HG03175 (cell line): ENCODE data around the gene VEGFC.
A peak's percentile ranks its signal among the peaks of the same experiment; 100 is the strongest.

Experiments
- ATAC-seq: cut with Tn5 transposase; IDR thresholded peaks from one replicate; pipeline ENCODE4 v1.9.1; 2021; ENCODE audit warnings: mild to moderate bottlenecking, moderate library complexity; ENCODE audit not compliant: unreplicated experiment

Gene VEGFC

DNA sequence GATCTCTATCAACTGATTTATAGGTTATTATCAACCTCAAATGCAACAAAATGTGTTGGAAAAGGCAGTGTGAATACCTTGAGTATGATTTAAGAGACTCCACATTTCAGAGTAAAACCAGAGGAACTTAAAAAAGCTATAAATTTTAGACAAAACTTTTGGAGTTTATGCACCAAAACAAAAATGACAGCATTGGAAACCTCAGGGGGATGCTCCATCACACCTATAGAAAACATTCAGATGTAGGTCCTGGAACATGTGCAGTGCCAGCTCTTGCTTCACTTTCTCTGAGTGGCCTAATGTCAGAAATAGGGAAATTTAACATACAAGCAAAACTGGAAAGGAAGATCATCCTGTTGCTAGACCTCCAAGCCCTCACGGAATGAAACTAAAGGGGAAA lies 5.8 kb upstream of the VEGFC start:
- no peak for ATAC-seq

DNA sequence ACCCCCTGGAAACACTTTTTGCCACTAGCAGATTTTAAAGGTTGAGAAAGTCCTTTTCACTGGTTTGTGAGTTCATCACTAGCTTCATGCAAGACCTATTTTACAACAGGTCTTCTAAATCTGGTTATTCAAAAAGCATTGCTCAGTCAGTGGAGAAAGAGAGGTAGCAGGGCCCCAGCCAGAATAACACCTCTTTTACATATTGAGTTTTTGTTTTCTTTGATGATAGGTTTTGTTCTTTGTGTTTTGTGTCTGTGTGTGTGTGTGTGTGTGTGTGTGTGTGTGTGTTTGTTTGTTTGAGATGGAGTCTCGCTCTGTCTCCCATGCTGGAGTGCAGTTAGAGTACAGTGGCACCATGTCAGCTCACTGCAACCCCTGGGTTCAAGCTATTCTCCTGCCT lies 2.7 kb upstream of the VEGFC start:
- ATAC-seq = no peak

DNA sequence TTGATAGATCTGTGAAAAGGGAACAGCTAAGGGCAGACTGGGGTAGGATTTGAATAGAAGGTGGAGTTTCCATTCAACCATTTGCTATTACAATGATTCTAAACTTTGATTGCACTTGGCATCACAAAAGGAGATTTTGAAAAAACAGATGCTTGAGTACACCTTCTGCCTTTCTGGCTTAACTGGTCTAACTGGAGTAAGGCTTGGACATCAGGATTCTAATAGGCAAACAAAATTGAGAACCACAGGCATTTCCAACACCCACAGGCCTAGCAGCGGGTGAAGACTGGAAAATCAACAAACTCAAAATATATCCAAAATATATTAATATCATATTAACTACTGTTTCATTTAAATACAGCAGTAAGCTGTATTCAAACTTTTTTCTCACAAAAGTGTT lies 1.9 kb upstream of the VEGFC start:
- ATAC-seq = no peak

DNA sequence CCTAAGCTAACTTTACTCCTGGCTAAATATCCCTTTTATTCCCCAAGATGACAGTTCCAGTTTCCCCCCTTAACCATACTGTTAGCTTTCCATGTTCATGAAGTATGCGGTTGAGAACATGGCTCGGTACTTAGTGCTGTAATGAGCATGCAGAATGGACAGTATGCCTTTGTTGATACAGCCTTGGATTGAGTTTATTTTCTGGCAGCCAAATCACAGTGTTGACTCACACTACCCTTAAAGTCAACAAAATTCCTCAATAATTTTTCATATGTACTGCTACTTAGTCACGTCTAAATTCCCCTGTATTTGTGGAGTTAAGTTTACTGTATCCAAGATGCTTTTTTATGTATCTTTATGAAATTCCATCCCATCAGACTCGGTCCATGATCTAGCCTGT lies 1.4 kb upstream of the VEGFC start:
- no peak for ATAC-seq

DNA sequence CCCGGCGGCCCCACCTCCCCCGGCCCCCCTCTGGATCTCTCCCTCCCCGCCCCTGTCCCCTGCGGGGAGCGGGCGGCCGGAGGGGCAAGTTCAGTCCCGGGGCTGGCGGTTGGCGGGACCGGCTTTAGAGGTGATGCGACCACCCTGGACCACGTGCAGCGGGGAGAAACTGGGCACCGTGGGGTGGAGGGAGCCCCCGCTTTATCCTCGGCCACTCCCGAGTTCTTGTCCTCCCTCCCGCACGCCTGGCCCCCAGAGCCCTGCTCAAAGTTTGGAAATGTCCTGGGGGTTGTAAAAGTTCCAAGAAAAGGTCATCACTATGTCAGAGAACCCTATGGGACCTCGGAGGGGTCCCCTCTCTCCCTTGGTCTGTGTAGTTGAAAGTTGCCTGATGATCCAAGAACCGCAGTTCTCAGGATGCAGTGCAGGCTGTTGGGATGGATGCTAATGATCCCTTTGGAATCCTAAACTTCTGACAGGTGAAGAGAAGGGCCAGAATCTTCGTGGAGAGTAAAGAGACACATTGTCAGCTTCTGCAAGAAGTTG lies 411 bp upstream of the VEGFC start:
- ATAC-seq = no peak

DNA sequence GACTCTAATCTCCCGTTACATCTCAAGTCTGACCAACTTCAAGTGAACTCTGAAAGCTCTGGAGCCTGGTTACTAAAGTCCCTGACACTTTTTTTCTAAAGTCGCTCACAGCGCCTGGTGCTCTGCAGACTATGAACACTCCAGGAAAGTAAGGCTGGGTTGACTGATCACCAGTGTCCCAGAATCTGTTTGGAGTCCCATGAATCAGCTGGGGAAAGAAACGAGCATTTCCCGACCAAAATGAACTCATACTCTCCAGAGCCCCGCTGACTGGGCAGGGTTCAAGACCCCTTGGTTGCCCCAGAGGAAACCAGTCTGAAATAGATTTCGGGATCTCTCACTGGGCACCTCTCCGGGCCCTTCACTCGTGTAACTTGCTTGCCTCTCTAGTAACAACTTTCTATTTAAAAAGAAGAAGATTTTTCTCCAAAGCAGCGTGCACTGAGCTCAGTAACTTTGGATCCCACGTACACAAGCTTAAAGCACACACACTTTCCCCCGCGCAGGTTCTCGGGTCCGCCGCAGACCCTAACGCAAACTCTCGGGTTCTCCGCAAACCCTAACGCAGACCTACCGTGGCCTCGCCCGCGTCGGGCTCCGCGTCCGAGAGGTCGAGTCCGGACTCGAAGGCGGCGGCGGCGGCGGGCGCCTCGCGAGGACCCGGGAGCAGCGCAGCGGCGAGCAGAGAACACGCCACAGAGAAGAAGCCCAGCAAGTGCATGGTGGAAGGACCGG lies 964 bp downstream of the VEGFC start:
- ATAC-seq = peak; percentile 11

DNA sequence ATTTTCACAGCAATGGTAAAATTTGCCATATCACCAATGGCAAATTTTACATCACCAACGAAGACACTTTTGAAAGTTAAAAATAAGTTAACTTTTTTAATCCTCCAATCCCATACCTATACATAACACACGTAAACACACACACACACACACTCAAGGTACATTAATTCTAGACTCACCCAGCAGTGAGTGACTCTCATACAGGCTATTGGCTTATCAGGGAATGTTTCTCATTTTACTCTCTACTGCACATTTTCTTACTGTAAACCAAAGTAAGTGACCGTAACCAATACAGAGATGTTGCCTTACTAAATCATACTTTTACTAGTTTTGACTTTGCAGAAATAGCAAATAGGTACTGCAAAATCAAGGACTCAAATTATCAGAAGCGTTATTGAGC lies 2.3 kb downstream of the VEGFC start:
- ATAC-seq = no peak

DNA sequence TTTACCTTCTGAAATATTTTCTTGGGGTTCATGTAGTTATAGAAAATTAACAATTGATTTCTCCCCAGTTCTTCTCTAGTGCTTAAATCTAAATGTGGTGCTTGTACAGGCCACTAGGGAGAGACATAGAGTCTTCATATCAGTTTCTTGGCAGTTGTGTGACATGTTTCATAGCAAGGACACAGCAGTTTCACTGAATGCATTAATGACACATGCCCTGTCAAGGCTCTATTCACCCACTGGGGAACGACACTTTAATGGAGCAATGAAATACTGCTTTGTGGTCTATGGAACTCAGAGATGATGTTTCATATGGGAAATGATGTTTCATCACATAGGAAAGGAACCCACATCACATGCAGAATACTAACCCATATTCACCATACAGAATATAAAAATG lies 2.8 kb downstream of the VEGFC start:
- peak; percentile 68 for ATAC-seq

DNA sequence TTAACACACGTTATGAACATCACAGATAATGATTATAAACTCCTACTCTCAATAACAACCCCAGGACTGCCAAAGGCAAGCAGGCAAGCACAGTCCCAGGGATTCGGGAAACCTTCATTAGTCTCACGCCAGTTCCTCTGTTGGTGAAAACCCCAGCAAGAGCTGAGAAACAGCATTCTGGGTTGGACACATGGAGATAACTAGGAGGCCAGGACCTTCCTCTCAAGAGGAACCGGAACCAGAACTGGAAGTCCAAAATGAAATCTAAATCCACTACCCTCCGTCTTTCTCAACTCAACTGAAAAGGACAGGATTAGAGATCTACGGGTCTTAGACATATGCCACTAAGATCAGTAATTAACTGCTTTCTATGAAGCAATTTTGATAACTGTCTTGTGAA lies 3.8 kb downstream of the VEGFC start:
- ATAC-seq = no peak

DNA sequence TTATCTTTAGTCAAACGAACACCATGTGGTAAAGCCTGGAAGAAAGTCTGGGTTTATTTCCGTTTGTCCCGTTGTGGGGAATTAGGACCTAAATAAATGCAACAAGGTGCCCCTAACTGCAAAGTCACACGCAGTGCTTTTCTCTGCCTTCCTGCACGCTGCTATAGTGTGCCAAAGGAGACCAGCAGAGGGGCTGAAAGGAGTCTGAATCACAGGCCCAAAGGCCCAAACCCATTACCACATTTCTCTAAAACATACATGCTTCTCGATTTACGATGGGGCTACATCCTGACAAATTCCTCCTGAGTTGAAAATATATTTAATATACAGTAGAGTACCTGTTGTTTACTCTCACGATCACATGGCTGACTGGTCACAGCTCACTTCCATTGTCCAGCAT lies 4.5 kb downstream of the VEGFC start:
- ATAC-seq = no peak

DNA sequence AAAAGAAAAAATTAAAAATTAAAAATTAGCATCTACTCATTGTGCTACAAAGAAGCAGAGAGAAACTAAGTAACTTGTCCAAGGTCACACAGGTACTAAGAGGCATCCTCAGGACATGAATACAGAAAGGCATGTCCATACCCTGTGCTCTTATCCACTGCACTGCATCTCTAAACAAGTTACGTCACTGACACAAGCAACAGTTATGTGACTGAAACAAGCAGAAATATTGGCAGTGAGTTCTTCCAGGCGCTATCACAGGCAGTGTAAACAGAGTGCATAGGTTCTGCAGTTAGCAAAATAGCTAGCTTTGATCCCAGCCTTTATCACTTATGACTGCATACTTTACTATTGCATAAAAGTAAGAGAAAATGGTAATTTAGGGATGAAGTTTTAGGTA lies 7.9 kb downstream of the VEGFC start:
- ATAC-seq = no peak

DNA sequence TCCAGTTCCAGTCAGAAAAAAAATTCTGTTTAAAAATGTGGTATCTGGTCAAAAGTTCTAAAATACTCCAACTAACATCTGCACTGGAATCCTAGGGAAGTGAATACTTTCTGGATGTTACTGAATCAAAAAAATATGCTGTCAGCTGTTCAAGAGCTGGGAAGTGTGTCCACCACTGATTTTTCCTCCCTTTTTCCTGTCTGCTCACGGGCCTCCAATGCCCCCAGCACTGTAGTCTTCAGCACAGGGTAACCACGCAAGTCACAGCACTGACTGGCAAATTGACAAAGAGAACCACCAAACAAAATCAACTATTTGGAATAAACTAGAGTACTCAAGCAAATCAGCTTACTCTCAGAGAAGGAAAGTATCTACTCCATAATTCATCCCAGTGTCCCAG lies 9.9 kb downstream of the VEGFC start:
- ATAC-seq = no peak

DNA sequence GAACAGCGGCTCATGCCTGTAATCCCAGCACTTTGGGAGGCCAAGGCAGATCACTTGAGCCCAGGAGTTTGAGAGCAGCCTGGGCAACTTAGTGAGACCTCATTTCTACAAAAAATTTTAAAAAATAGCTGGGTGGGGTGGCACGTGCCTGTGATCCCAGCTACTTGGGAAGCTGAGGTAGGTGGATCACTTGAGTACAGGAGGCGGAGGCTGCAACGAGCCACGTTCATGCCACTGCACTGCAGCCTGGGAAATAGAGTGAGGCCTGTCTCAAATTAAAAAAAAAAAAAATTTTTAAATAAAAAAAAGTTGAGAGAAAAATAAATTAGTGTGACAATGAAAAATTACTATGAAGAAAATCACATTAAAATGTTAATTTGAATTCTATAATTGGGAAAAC lies 10.5 kb downstream of the VEGFC start:
- ATAC-seq = no peak

DNA sequence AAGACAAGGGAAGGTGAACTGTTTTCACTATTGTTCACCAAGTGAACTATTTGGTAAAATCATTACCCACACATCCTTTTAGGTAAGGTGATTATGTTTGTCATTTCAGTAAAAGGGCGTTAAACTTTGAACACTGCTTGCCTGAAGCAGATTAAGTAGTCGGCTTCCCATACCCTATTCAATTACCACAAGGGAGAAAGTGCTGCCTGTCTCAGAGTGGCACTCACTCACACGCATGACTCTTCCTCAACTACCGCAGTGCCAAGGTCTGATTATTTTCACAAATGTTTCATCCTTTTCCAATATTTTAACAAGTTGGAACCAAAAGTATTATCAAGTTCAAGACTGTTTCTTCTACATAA lies 11.0 kb downstream of the VEGFC start:
- ATAC-seq = no peak

DNA sequence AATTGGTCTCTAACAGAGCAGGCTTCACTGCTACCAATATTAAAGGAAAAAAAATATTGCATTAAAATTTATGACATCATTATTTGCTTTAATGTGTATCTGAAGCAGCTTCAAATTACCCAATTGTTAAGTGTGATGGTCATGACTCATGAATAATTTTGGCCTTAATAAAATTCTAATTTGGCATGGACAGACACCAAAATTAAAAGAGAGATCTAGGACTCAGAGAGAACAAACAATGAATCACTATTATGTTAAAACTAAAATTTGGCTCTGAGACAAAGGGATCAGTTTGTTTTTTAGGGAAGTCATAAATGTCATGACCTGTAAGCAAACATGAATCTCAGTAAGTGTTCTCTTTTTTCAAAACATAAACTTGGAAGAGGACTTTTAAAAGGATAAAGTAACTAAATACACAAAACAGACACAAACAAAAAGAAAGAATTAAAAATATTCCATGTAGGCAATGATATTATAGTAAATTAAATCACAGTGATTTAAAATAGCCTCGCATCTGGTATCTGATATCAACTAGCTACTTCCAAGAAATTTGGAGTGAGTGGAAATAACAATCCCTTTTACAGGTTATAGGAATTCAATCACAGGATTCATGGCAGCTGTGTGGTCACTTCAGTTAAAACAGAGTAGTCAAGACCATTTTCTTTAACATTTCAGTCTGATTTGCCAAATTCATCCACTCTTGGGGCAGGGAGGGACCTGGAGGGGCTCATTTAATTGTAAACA lies 11.6 kb downstream of the VEGFC start:
- no peak for ATAC-seq

DNA sequence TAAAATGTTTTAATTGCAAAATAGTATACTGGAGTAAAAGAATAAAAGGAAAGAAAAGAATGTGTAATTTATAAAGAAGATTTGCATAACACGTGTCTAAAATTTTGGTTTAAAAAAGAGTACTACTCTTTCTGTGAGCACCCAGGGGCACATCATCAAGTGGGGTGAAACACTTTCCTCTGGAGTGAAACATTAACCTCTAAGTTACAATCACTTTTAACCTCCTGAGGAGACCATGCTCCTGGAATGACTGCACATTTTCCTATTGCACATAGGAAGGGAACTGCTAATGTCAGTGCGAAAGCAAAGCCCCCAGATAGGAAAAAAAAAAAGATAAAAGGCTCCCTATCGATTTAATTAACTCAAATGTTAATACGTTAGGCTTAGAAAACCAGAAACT lies 13.3 kb downstream of the VEGFC start:
- ATAC-seq = no peak

DNA sequence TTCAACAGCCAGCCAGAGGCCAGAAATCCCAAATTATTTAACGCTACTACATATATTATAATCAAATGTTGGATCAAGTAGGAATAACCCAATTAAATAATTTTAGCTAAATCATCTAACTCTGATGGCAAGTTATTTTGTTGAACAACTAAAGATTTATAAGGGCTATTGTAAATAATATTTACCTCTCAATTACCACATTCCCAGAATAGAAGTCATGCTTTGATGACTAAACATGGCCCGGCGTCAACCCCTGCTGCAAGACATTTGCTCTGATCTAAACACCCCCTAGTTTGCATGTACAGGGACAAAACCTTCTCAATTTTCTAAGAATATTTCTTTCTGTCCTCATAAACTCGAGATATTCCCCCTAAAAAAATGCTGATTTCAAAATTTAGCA lies 14.2 kb downstream of the VEGFC start:
- no peak for ATAC-seq

DNA sequence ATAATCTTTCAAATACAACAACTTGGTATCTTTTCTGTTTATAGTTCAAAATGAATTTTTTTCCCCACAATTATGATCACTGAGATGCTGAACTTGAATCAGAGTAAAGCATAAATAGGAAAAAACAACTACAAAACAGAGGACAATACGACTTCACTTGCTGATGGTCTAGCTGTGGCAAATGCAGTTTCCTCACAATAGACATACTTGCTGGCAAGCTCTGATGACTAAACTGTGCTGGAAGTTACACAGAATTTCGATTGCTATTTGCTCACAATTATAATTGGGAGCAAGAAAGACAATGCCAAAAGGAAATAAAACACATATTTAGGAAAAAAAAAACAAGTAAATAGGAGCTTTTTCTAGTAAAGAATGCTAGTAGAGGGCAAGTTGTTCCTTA lies 14.7 kb downstream of the VEGFC start:
- no peak for ATAC-seq

DNA sequence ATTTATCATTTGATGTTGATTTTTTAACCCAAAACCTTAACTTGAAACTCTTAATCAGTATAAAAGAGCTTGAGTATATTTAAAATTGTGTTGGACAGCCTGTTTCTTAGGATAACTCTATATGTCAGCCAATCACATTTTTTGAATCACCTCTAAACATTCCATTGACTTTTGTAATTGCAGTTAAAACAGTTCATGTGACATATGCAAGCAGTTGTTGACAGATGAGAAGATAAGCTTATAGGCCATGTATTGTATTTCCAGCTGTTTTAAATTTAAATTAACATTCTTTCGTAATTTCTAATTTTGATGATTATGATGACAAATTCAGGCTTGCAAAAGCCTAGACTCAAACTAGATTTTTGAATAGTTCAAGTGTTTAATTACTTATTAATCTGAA lies 17.4 kb downstream of the VEGFC start:
- ATAC-seq = no peak

DNA sequence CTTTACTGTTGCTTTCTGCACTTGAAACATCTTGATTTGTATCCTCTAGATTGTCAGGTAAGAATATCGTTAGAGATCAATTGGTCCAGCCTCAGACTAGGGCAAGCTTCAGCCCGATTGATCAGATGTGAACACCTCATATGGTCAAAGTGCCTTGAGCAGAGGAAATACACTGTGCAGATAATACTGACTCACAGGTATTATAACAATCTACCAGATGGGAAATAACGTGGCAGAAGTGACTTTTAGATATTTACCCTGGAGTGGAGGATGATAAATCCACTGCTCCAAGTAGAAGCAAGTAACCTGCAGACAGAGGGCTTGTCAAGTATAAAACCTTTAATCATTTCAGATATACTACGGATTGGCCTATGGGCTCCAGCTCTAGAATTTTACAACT lies 17.9 kb downstream of the VEGFC start:
- no peak for ATAC-seq

DNA sequence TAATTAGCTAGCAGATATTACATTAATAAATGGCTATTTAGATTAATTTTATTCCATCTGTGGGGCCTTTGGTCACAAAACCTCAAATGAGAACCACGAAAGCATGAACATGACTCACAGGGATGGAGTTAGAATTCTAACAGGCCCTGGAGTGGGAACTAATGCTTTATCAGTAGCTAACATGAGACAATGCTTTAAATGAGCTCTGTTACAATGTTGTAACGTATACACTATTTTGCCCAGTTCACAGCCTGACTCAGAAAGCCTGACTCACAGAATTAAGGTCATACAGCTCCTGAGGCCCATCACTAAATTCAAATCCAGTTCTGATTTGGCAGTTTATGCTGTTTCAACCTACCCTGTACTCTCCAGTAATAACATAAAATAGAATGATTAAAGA lies 23.2 kb downstream of the VEGFC start:
- no peak for ATAC-seq

DNA sequence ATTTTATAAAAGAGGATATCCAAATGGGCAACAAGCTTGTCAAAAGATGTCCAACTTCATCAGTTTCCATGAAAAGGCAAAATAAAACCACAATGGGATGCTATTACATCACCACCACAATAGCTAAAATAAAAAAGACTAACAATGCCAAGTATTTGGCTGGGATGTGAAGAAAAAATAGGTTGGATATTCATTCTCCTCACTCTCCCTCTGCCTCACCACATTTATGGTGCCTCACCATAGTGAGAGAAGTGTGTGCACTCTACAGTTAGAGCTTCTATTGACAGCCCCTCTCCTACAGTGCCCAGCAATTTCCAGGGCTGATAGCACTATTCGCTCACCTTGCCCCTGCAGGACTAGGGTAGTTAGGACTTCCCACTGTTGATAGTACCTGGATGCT lies 25.5 kb downstream of the VEGFC start:
- ATAC-seq = no peak
